Activated naive CD4-positive, alpha-beta T cell (primary cell): ENCODE data around the gene MAP2K5.

Experiments
- DNase-seq, 4 experiments: peaks; one replicate each; lab custom pipeline; 2025; lab: John Stamatoyannopoulos, UW

MAP2K5 gene

GRCh38 chr15:67806536-67806935 is 264.0 kb downstream of the MAP2K5 start:
- no peak for DNase-seq

DNA sequence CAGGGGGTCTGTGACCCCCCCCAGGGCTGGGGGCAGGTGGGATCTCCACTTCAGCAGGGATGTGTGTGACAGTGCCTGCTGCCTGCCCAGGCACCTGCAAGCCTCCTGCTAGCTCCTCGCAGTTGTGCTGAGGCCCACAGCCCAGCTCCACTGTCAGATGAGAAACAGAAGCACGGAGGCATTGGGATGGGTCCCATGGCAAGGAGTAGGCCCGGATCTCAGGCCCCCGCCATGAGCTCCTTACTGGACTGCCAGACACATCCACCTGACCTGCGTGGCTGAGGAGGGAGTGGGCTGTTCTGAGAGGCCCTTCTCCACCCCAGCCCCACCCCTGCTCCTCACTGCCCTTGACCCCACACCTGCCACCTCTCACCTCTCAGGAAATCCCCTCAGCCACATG is 264.6 kb downstream of the MAP2K5 start:
- no peak for DNase-seq

DNA sequence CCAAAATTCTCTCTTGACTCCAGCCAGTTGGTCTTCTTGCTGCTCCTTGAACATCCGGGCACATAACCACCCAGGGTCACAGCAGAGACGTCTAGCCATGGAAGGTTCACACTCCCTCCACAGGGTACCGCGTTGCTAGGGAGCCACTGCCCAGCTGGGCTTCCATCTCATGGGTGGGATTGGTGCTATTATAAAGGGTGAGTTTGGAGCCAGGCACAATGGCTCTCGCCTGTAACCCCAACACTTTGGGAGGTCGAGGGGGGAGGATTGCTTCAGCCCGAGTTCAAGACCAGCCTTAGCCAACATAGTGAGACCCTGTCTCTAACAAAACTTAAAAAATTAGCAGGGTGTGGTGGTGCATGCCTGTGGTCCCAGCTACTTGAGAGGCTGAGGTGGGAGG is 265.3 kb downstream of the MAP2K5 start:
- no peak for DNase-seq

DNA sequence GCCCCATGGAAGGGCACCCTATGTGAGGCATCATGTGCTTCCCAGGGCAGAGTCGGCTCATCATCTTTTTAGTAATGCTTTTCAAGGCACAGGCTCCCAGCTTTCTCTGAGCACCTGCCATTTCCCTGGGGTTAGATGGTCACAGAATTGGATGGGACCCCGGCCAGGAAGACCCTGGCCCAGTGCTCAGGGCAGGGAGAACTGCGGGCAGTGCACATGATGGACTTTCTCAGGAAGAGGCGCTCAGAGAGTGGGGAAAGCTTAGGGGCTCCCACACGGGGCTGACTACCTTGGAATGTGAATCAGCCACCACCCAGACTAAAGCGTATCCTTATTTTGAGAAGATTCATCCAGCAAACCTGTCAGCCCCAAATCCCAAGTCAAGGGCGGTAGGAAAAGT is 266.3 kb downstream of the MAP2K5 start:
- no peak for DNase-seq

DNA sequence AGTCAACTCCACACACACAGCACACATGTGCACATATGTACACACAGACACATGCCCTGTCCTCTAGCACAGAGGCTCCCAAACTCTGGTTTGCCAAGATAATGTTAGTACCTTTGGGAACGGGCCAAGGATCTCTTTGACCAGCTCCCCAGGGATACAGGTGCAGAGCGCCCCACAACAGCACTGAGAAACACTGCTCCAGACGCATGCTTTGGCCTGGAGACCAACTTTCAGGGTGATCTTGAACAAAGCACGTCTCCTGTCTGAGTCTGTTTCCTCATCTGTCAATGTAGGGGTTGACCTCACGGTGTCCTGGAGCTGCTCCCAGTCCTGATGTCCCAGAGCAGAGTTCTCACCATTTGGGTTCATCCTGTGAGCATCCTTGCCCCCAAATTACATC is 266.9 kb downstream of the MAP2K5 start:
- DNase-seq: no peak

- no peak for DNase-seq
Measured at GRCh38 chr15:67809866-67810265, 267.4 kb downstream of the MAP2K5 start.

DNA sequence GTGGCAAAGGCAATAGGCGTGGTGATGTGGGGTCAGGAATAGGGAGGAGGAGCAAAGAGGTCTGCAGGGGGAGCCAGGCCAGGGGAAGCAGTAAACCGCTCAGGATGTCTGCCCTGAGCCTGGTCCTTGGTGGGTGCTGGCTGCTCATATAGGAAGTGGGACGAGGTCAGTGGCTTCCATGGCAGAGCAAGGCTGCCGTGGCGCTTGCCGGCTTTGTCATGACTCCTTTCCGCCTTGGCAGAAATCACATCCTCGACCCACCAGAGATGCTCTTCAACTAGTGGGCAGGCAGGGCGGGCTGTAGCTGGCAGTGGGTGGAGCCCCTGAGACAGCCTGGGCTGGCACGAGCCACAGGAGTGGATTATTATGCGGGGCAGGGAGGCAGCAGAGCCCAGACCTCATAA is 269.7 kb downstream of the MAP2K5 start:
- no peak for DNase-seq

DNA sequence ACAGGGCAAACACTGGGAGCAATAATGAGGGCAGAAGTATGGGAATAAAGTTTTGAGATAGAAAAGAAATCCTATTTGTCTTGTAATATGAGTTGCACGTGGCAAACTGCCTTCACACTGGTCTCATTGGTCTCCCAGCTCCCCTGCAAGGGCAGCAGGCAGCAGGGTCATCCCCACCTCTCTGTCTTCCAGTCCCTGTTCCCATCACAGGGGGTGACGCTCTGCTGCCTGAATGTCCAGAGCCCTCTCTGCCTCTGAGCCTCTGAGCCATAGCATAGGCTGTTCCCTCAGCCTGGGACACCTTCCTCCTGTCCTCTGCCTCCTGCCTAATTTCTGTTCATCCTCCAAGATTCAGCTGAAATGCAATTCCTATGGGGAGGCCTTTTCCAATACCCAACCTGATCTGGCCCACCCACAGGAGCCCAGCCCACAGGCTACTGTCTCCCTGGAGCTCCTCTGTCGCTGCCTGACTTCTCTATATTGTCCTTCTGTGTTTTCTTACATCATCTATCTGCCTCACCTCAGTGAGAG is 270.7 kb downstream of the MAP2K5 start:
- DNase-seq: no peak

DNA sequence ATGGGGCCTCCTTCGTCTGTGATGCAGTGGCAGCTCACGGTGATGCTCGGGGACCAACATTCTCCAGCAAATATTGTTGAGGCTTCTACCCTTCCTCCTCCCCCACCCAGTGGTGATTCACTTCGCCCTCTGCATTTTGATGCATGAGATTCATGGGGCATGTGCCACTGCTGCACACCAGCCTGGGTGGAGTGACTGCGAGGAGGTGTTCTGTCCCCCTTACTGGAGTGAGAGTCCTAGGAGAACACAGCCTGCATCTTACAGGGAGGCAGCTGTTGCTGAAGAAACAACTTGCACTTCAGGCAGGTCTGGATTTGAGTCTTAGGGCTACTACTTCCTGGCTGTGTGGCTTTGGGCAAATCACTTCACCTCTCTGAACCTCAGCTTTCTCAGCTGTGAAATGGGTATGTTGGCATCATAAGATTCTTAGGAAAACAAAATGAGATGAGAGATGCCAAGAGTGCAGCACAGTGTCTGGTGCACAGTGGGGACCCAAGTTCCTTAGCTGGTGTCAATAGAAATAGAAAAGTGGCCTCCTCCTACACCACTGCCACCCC is 272.6 kb downstream of the MAP2K5 start:
- no peak for DNase-seq

GRCh38 chr15:67816668-67817067 is 274.2 kb downstream of the MAP2K5 start:
- no peak for DNase-seq

- DNase-seq: no peak
Measured at GRCh38 chr15:67818464-67818863, 276.0 kb downstream of the MAP2K5 start.

DNA sequence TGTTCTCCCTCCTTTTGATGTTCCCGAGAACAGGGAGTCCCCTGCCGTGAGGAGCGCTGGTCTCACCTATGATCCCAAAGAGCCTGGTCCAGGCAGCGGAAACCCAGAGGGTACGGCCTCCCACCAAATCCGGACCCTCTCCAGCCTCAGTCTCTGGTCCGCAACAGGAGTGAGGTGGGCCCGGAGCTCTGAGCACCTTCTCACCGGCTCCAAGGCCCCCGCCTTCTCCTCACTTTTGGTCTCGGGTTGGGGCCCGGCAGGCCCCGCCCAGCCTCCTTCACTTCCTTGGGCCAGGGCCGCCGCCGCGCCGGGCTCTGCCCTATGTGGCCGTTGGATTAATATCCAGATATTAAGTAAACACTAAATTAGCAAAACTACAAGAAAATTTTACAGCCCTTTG is 277.1 kb downstream of the MAP2K5 start:
- no peak for DNase-seq

DNA sequence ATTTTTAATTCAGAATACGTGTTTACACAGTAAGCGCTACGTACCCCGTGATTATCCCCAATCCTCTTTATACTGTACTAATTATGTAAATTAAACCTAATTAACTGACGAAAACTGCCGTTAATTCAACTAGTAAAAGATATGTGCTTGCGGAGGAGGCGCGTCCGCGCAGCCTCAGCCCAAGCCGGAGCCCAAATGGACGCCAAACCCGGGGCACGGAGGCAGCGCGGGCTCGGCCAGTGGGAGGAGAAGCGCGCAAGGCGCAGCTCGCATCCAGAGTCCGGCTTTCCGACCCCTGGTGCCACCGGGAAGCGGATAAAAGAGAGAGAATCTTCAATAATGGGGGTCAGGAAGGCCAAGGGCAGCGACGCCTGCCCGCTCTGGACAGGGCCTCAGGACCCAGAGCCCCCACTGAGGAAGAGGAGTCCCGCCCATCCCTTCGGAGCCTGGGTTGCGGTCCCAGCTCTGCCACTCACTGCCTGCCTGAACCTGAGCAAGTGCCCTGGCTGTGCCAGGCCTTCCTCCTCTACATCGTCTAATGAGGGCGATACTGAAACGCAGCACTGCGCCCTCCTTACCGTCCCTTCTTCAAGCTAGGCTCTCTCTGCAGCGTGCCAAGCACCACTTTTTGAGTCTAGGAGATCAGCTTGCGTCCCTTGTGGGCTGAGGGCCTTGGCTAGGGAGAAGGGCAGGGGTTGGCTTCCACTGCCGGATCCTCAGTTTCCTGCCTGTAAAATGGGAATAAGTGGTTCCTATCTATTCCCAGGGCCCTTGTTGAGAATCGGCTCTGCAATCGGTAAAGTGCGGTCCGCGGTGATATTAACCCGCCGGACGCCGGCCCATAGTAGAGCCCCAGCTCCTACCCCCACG is 277.9 kb downstream of the MAP2K5 start:
- no peak for DNase-seq

- DNase-seq: peak in 1 of 4 experiments; percentile 18
Measured at GRCh38 chr15:67820992-67821783, 278.7 kb downstream of the MAP2K5 start.

GRCh38 chr15:67821784-67822440 is 279.4 kb downstream of the MAP2K5 start:
- no peak for DNase-seq

DNA sequence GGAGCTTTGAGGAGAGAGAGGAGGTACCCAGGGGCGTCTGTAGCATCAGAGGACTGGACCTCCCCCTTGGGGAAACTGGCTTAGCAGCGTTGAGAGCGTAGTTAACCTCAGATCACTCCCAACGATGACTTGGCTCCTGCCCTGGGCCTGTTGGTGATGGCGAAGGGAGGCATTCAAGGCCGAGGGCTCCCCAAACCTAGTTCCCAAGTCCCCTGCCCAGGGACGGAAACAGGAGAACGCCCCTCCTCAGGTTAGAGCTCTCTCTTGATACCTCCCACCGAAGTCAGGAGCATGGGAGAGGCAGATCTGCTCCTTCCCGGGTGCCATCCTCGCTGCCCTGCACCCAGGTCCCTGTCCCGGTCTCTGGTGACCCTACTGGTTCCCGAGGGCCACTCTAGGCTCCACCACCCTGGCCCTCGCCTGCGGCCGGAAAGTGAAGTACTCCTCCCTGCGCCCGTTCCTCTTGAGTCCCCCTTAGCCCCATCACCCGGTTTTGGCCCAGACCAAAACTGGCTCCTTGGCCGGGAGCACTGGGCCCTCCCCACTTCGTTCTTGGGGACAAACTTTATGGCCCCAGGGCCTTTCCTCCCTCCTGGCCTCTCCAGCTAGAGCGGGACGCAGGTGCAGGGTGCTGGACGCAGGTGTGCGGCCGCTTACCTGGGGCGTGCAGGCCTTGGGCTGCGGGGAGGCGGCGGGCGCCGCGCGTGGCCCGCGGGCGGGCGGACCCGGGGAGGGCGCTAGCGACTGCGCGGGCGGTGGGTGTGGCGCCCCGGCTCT is 280.2 kb downstream of the MAP2K5 start:
- no peak for DNase-seq

DNA sequence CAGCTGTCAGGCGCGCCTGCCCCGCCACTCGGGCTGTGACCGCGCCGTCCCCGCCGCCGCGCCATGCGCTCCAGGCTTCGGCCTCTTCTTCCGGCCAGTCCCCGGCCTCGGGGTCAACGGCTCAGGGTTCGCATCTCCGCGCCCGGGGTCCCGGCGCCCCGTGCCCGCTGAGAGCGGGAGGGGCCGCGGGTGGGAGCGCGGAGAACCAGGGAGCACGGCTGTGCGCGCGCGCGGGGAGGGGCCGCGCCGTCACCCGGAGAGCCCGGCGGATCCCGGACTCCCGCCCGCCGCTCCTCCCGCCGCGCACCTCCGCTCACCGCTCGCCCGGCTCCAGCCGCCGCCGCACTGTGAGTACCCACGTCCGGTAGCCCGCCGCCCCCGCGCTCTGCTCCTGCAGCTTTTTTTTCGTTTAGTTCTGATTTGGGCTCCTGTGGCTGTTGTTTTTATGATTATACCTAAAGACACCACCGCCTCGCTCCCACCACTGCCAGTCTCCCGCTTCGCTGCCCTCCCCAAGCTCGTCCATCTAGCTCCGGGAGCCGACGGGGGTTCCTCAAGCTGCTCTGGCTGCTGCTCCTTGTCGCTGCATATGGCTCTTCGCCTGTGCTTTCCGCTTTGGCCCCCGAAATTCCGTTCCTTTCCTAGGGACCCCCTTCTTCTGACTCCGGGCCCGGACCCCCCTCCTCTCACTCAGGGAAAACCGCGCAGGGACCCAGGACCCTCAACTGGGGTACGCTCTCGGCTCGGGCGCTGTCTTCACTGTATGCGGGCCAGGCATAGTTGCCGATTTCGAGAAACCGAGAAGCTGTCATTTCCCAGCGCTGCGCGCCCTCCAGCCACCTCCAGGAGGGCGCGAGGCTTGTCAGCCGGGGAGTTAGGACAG is 281.1 kb downstream of the MAP2K5 start:
- DNase-seq: no peak

DNA sequence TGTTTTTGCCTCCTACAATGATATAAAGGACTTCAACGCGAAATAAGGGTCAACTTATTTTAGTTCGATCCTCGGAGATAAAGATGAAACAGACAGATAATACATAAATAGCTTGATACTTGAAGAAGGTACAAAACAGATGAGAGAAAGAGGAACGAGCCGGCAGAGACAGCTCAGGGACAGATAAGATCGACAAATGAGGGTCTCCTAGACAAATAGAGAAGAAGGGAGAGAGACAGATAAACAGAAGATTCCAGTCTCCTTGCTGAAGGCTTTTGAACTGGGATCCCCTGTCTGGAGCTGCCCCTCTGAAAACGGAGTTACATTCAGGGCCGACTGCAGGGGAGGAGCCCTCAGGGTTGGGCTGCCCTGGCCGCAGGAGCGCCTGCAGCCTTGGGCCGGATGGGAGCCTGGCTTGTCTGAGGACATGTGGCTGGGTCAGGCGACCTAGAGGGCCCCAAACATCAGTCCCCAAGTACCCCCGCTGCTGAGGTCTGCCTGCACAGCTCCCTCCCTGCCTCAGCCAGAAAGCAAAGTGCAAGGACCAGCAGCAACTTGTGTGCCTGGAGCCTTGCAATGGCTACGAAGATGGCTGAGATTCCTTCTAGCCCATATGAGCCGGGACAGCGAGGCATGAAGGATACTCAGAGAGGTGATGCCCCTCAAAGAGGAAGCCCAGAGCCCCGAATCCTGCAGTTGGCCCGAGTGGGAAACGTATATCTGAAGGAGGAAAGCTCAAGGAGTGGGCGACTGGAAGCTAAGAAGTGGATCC is 281.9 kb downstream of the MAP2K5 start:
- DNase-seq: no peak
